GM18505 (cell line): ENCODE measurements around the gene MCCC1.
A peak's percentile ranks its signal among the peaks of the same experiment; 100 is the strongest.
"Not testable (repeated sequence)": the region's sequence is repeated elsewhere in the genome, so short reads cannot be mapped to it uniquely, and the experiment has no call there.

Experiments
- ATAC-seq: cut with Tn5 transposase; IDR thresholded peaks from one replicate; pipeline ENCODE4 v1.9.1; 2021; ENCODE audit not compliant: unreplicated experiment
- POLR2A ChIP-seq: IDR thresholded peaks from 4 replicates; pipeline ENCODE4 v1.6.1; 2011; ENCODE audit warnings: borderline replicate concordance; ENCODE audit not compliant: insufficient read depth, insufficient read length; ENCODE audit errors: extremely low read depth

MCCC1 gene

GRCh38 chr3:183117056-183117455 is 17.8 kb upstream of the MCCC1 start:
- TF ChIP-seq POLR2A = no peak

GRCh38 chr3:183116025-183116614 is 16.8 kb upstream of the MCCC1 start:
- ATAC-seq = peak; percentile 89
- no peak for TF ChIP-seq POLR2A

More at GRCh38 chr3:183117056-183117455, 17.8 kb upstream of the MCCC1 start:
- no peak for ATAC-seq

GRCh38 chr3:183114384-183115178 is 15.3 kb upstream of the MCCC1 start:
- no peak for ATAC-seq
- no peak for TF ChIP-seq POLR2A

- ATAC-seq = not testable (repeated sequence)
Observed at GRCh38 chr3:183109847-183110246, 10.6 kb upstream of the MCCC1 start.

GRCh38 chr3:183108470-183108869 is 9.2 kb upstream of the MCCC1 start:
- TF ChIP-seq POLR2A = no peak
- no peak for ATAC-seq

- no peak for TF ChIP-seq POLR2A
- ATAC-seq = no peak
Observed at GRCh38 chr3:183108001-183108449, 8.7 kb upstream of the MCCC1 start.

GRCh38 chr3:183107372-183107771 is 8.1 kb upstream of the MCCC1 start:
- ATAC-seq = not testable (repeated sequence)

GRCh38 chr3:183106635-183107034 is 7.3 kb upstream of the MCCC1 start:
- TF ChIP-seq POLR2A = no peak
- no peak for ATAC-seq

- ATAC-seq = not testable (repeated sequence)
Observed at GRCh38 chr3:183103950-183104349, 4.7 kb upstream of the MCCC1 start.

GRCh38 chr3:183101040-183101439 is 1.7 kb upstream of the MCCC1 start:
- ATAC-seq = not testable (repeated sequence)

GRCh38 chr3:183100376-183100775 is 1.1 kb upstream of the MCCC1 start:
- no peak for TF ChIP-seq POLR2A
- ATAC-seq = no peak

- TF ChIP-seq POLR2A = no peak
- ATAC-seq = no peak
Observed at GRCh38 chr3:183099838-183100204, 525 bp upstream of the MCCC1 start.

- no peak for TF ChIP-seq POLR2A
- ATAC-seq = no peak
Observed at GRCh38 chr3:183098536-183099025, 715 bp downstream of the MCCC1 start.

- no peak for TF ChIP-seq POLR2A
- no peak for ATAC-seq
Observed at GRCh38 chr3:183094711-183095110, 4.6 kb downstream of the MCCC1 start.
